SK-N-MC (cell line): ENCODE results near the gene KRTAP3-2.

Experiments
- DNase-seq: peaks from one replicate; pipeline ENCODE4 v3.0.0-alpha.2; 2011; ENCODE audit warnings: low read depth, low spot score
- H3K27ac ChIP-seq: fragments of 200-600 bp; sonication (generic); 2 replicates; pipeline ENCODE4 v1.5.1; 2016; ENCODE audit warnings: mixed run types
- H3K36me3 ChIP-seq: fragments of 200-600 bp; sonication (generic); 2 replicates; pipeline ENCODE4 v1.6.1; 2017; ENCODE audit warnings: antibody characterized with exemption, low read length, mixed read lengths; ENCODE audit not compliant: insufficient read depth
- H3K4me3 ChIP-seq: fragments of 200-600 bp; sonication (generic); 2 replicates; pipeline ENCODE4 v1.5.1; 2016
- H3K9ac ChIP-seq: fragments of 200-600 bp; sonication (generic); 2 replicates; pipeline ENCODE4 v1.8.0; 2017; ENCODE audit warnings: mixed run types, mixed read lengths; ENCODE audit not compliant: insufficient read length
- H3K9me3 ChIP-seq: fragments of 200-600 bp; sonication (generic); 2 replicates; pipeline ENCODE4 v1.6.1; 2017; ENCODE audit warnings: low read depth, mild to moderate bottlenecking, antibody characterized with exemption, low read length, moderate library complexity, mixed read lengths
- EZH2 ChIP-seq: fragments of 200-600 bp; sonication (generic); IDR thresholded peaks from one replicate; pipeline ENCODE4 v1.6.1; 2017; ENCODE audit warnings: antibody characterized with exemption
- FOXP2 ChIP-seq: optimal IDR thresholded peaks from 2 replicates; pipeline ENCODE3; 2011; ENCODE audit warnings: mild to moderate bottlenecking, moderate library complexity; ENCODE audit not compliant: insufficient read depth; ENCODE audit errors: extremely low read length, control extremely low read depth
- POLR2AphosphoS5 ChIP-seq: IDR thresholded peaks from 2 replicates; pipeline ENCODE4 v1.6.1; 2012; ENCODE audit warnings: mild to moderate bottlenecking, low read depth, low read length, borderline replicate concordance

The KRTAP3-2 gene

DNA sequence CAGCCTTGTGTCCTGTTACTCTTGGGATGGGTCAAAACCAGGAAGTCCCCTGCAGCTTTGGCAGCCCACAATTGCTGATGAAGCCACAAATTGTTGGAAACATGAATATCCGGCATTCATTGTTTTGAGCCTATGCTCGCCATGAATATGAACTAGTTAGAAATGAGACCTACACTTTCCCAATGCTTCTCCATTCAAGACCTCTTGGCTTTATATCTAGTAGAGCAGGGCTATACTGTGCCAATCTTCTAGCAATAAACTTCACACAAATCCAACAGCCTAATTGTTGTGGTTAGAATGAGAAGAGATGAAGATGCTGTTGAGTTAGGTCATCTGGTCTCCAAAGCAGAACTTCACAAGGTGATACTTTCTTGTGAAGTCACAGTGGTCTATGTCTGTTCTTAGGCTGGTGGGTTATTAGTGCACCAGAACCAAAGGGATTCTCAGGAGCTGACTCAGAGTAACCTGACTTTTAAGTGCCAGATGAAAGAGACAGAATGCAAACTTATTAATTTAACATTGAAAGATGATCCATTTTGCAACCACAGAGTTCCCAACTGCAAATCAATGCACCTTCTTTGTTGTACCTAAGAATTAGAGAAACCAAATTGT lies 48.6 kb downstream of the KRTAP3-2 start:
- no peak for DNase-seq
- TF ChIP-seq FOXP2 (no peak), EZH2 (no peak), POLR2AphosphoS5 (no peak)
- H3K9ac ChIP-seq, result no peak overlapping the region
- H3K9me3 ChIP-seq, result no peaks in the 10 kb centered on the region
- H3K36me3 ChIP-seq, result no peaks in the 10 kb centered on the region
- H3K4me3 ChIP-seq, result no peak overlapping the region
- H3K27ac ChIP-seq, result no peak overlapping the region

DNA sequence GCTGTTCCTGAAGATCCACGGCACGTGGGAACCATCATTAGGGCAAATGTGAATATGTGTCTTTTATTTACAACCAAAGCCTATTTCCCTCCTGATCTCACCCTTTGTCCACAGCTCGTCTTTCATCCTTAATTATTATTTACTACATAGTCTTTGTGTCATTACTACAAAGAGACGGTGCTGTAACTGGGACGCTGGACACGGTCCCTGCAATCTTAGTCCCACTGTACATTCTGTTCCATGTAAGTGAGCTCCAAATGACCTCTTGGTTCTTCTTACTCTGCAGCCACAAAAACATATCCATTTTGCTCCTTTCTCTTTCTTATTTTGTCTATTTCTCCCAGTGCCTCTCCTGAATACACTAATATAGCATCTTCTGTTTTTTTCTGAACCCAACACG lies 49.5 kb downstream of the KRTAP3-2 start:
- H3K9me3 ChIP-seq, result no peaks in the 10 kb centered on the region
- H3K4me3 ChIP-seq, result no peak overlapping the region
- no peak for DNase-seq
- TF ChIP-seq FOXP2, result no peak
- no peak for TF ChIP-seq POLR2AphosphoS5
- TF ChIP-seq EZH2, result no peak
- H3K27ac ChIP-seq, result no peak overlapping the region
- no peak overlapping the region for H3K9ac ChIP-seq
- H3K36me3 ChIP-seq, result no peaks in the 10 kb centered on the region

GRCh38 chr17:40949418-40949817 lies 50.3 kb downstream of the KRTAP3-2 start:
- TF ChIP-seq POLR2AphosphoS5, result no peak
- no peak for TF ChIP-seq FOXP2
- no peak for TF ChIP-seq EZH2
- H3K9me3 ChIP-seq, result no peaks in the 10 kb centered on the region
- H3K4me3 ChIP-seq, result no peak overlapping the region
- H3K27ac ChIP-seq, result no peak overlapping the region
- no peak for DNase-seq
- no peaks in the 10 kb centered on the region for H3K36me3 ChIP-seq
- H3K9ac ChIP-seq, result no peak overlapping the region
